ENCODE measurements around the gene EEF2K.

Gene EEF2K

GRCh38 chr16:22272870-22273650 lies 67.0 kb downstream of the EEF2K start:
- POLR2A ChIA-PET: no interaction called here
- no peak overlapping the region for H3K4me3 ChIP-seq (ENCODE audit: low read depth, low read length)
- TF ChIP-seq CTCF (IDR thresholded peaks at IDR 0.05; ENCODE audit: insufficient read depth, low read length, missing control alignments): no peak
- no peak for DNase-seq (ENCODE audit: low read depth, low spot score)
- CTCF ChIA-PET: interaction anchor here (1.3 to 1.4 kb wide), 2 partner anchors 9 to 27 kb away, joined by 4 to 5 read pairs; no protein-coding TSS in a partner anchor

GRCh38 chr16:22274916-22275315 lies 68.8 kb downstream of the EEF2K start:
- ChIA-PET CTCF (no interaction called here), POLR2A (no interaction called here)
- H3K4me3 ChIP-seq (ENCODE audit: low read depth, low read length): no peak overlapping the region
- no peak for DNase-seq (ENCODE audit: low read depth, low spot score)
- no peak for TF ChIP-seq CTCF (IDR thresholded peaks at IDR 0.05; ENCODE audit: insufficient read depth, low read length, missing control alignments)

GRCh38 chr16:22278441-22279230 lies 72.6 kb downstream of the EEF2K start:
- no peak overlapping the region for H3K4me3 ChIP-seq (ENCODE audit: low read depth, low read length)
- POLR2A ChIA-PET: no interaction called here
- TF ChIP-seq CTCF (IDR thresholded peaks at IDR 0.05; ENCODE audit: insufficient read depth, low read length, missing control alignments): no peak
- CTCF ChIA-PET: interaction anchor here (1.3 to 1.4 kb wide), 2 partner anchors 8 to 23 kb away, joined by 3 to 5 read pairs; no protein-coding TSS in a partner anchor
- DNase-seq (ENCODE audit: low read depth, low spot score): no peak

- TF ChIP-seq CTCF (IDR thresholded peaks at IDR 0.05; ENCODE audit: insufficient read depth, low read length, missing control alignments): no peak
- DNase-seq (ENCODE audit: low read depth, low spot score): no peak
- POLR2A ChIA-PET: no interaction called here
- no peak overlapping the region for H3K4me3 ChIP-seq (ENCODE audit: low read depth, low read length)
- CTCF ChIA-PET: interaction anchor here (0.8 to 2.0 kb wide), 3 partner anchors 9 to 15 kb away, joined by 4 to 7 read pairs (median 4); partner anchors contain the start of gene POLR3E
Observed at GRCh38 chr16:22282254-22282892, 76.3 kb downstream of the EEF2K start.

- DNase-seq (ENCODE audit: low read depth, low spot score): no peak
- ChIA-PET CTCF (no interaction called here), POLR2A (no interaction called here)
- H3K4me3 ChIP-seq (ENCODE audit: low read depth, low read length): no peak overlapping the region
- TF ChIP-seq CTCF (IDR thresholded peaks at IDR 0.05; ENCODE audit: insufficient read depth, low read length, missing control alignments): no peak
Observed at GRCh38 chr16:22284637-22285036, 78.6 kb downstream of the EEF2K start.

GRCh38 chr16:22285080-22285479 lies 79.0 kb downstream of the EEF2K start:
- no peak overlapping the region for H3K4me3 ChIP-seq (ENCODE audit: low read depth, low read length)
- DNase-seq (ENCODE audit: low read depth, low spot score): no peak
- CTCF ChIA-PET: no interaction called here
- TF ChIP-seq CTCF (IDR thresholded peaks at IDR 0.05; ENCODE audit: insufficient read depth, low read length, missing control alignments): no peak
- POLR2A ChIA-PET: no interaction called here

Data from AG04449 (cell line).